Neural crest cell (in vitro differentiated cells): ENCODE data around the gene PCNX1. TPM values are rescaled to one million over a fixed set of nuclear protein-coding genes. Genes with fewer than 3 reads are reported as not detected.
"Not testable (repeated sequence)": the region's sequence is repeated elsewhere in the genome, so short reads cannot be mapped to it uniquely, and the experiment has no call there.

ENCODE experiments used
- DNase-seq: peaks from one replicate; pipeline ENCODE4 v3.0.0; 2021; ENCODE audit warnings: low read depth, mixed read lengths, low spot score
- H3K27ac Mint-ChIP-seq: one replicate; pipeline ENCODE4 v1.8.0; 2021; ENCODE audit warnings: mild to moderate bottlenecking, mixed read lengths; ENCODE audit not compliant: unreplicated experiment
- H3K27me3 Mint-ChIP-seq: 2 replicates; pipeline ENCODE4 v1.8.0; 2021; ENCODE audit warnings: low read depth, mild to moderate bottlenecking, mixed read lengths
- H3K36me3 Mint-ChIP-seq: 2 replicates; pipeline ENCODE4 v1.8.0; 2021; ENCODE audit warnings: low read depth, mild to moderate bottlenecking, mixed read lengths
- H3K4me1 Mint-ChIP-seq: 2 replicates; pipeline ENCODE4 v1.8.0; 2021; ENCODE audit warnings: mixed read lengths
- H3K4me3 Mint-ChIP-seq: one replicate; pipeline ENCODE4 v1.8.0; 2021; ENCODE audit warnings: mild to moderate bottlenecking, mixed read lengths
- H3K9me3 Mint-ChIP-seq: 2 replicates; pipeline ENCODE4 v1.8.0; 2021; ENCODE audit warnings: mixed read lengths
- CTCF ChIP-seq: fragments of 200-600 bp; sonication (generic); conservative IDR thresholded peaks from 2 replicates; pipeline ENCODE4 v1.5.0; 2021; ENCODE audit warnings: antibody characterized with exemption, mild to moderate bottlenecking
- total RNA-seq: library from RNA; stranded (reverse); gene quantifications from 2 replicates; pipeline ENCODE4 v1.2.1, GENCODE V29; 2021

PCNX1 gene
- total RNA-seq, 1 donor from 2014 or later, result 50.3 TPM

DNA sequence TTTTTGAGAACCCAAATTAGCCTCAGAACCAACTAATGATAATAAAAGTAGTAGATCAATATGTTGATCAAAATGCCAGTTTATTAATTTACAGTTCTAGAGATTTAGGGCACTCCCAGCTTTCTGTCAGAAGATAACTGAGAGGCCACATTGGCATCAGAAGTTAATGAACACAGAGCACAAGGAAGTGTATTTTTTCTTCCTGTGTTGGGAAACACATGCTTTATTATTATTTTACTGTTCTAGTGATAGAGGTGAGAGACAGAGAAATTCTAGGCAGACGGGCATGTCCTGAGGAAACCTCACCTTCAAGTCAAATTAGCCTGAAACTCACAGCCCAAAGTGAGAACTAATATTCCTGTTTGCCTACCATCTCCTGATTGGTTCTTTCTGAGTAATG, 213.7 kb downstream of the PCNX1 start:
- peaks cover 14% of the 10 kb centered on the region for H3K9me3 Mint-ChIP-seq
- H3K27ac Mint-ChIP-seq, result no peak overlapping the region
- no peaks in the 10 kb centered on the region for H3K27me3 Mint-ChIP-seq
- H3K36me3 Mint-ChIP-seq, result peaks cover 33% of the 10 kb centered on the region
- H3K4me1 Mint-ChIP-seq, result peaks cover 9% of the 10 kb centered on the region
- no peak for DNase-seq
- H3K4me3 Mint-ChIP-seq, result no peak overlapping the region
- no peak for TF ChIP-seq CTCF

- Mint-ChIP-seq H3K27ac (no peak overlapping the region), H3K27me3 (no peaks in the 10 kb centered on the region), H3K9me3 (peaks cover 14% of the 10 kb centered on the region), H3K4me1 (peaks cover 9% of the 10 kb centered on the region), H3K36me3 (peaks cover 33% of the 10 kb centered on the region), H3K4me3 (no peak overlapping the region)
- TF ChIP-seq CTCF, result no peak
- no peak for DNase-seq
Measured at GRCh38 chr14:71121711-71122110, 214.5 kb downstream of the PCNX1 start.

DNA sequence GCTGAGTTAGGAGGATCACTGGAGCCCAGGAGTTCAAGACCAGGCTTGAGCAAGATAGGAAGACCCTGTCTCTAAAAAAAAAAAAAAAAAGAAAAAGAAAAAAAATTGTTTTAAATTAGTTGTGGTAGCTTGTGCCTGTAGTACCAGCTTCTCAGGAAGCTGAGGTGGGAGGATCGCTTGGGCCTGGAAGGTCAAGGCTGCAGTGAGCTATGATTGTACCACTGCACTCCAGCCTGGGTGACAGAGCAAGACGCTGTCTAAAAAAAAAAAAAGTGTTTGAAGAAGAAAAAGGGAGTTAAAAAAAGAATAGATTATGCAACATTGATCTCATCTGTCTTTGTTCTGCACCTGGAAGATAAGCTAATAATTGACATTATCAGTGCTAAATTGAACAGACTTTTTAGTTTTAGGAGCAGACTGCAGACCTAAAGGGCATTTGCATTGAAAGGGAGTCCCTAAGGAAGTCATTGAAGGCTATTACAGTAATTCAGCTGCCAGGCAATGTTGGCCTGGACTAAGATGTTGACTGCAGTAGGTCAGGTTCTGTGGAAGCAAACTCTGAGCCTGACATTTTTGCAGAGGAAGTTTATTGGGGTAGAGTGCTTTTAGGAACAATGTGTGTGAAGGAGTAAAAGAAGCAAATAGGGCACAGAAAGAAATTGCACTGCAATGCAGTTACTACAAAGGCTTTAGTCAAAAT, 215.8 kb downstream of the PCNX1 start:
- DNase-seq, result no peak
- Mint-ChIP-seq H3K4me3 (no peak overlapping the region), H3K4me1 (peaks cover 6% of the 10 kb centered on the region), H3K36me3 (peaks cover 30% of the 10 kb centered on the region), H3K27me3 (no peaks in the 10 kb centered on the region), H3K9me3 (peaks cover 14% of the 10 kb centered on the region), H3K27ac (no peak overlapping the region)
- TF ChIP-seq CTCF, result no peak

DNA sequence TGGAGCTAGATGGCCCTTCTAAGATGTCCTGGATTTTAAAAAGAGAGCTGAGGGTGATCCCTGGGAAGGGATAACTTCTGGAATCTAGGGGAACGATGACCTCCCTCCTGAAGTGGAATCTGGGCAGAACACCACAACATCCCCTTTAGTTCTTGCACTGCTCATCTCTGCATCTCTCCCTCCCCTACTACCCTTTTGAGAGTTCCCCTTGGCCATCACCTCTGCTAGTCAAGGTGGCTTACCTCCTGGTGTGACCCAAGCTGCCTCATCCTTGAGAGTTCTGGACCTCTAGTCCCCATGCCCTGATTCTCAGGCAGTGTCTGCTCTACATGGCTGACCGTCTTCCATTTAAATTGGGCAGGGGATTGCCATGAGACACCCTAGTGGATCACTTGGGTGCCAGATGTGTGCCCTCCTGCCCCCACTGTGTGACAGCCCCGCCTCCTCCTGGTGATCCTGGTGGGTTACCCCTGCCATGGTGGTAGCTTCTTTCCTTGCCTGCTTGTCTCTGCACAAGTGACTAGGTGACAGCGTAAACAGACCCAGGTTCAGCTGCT, 216.4 kb downstream of the PCNX1 start:
- Mint-ChIP-seq H3K9me3 (peaks cover 14% of the 10 kb centered on the region), H3K4me1 (peaks cover 4% of the 10 kb centered on the region), H3K27me3 (no peaks in the 10 kb centered on the region), H3K4me3 (no peak overlapping the region), H3K36me3 (peaks cover 26% of the 10 kb centered on the region), H3K27ac (no peak overlapping the region)
- no peak for DNase-seq
- TF ChIP-seq CTCF, result no peak

DNA sequence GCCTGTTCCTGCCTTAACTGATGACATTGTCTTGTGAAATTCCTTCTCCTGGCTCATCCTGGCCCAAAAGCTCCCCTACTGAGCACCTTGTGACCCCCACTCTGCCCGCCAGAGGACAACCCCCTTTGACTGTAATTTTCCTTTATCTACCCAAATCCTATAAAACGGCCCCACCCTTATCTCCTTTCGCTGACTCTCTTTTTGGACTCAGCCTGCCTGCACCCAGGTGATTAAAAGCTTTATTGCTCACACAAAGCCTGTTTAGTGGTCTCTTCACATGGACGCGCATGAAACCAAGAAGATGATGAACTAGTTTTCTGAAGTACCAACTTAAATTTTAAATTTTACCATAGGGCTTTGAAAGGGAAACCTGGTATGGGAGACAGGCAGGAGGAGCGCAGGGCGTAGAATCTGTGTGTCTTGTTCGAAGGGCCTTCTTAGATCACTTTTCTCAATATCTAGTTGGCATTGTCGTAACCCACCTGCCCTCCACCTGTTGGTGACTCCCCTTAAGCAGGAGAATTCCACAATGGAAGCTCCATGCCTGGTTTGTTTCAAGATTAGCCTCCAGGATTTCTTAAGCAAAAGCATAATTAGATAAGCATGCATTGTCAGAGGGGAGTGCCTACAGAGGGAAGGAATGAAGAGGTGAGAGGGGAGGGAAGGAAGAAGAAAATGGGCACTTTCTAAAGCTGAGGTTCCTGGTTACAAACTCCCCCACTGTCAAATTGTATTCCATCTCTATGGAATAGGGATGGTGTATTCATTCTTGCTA, 222.6 kb downstream of the PCNX1 start:
- DNase-seq, H3K4me3 Mint-ChIP-seq, H3K4me1 Mint-ChIP-seq, H3K27me3 Mint-ChIP-seq, H3K9me3 Mint-ChIP-seq, H3K36me3 Mint-ChIP-seq, H3K27ac Mint-ChIP-seq: not testable (repeated sequence)
